ENCODE measurements around the gene ZBTB38.
A peak's percentile ranks its signal among the peaks of the same experiment; 100 is the strongest.

ZBTB38 gene

GRCh38 chr3:141368062-141368924 lies at the start of gene ZBTB38:
Gene ZBTB38 (plus strand): TSS chr3:141368504. CDS start chr3:141442389, 73,885 bp downstream.
- peak; percentile 85 for DNase-seq (ENCODE audit: low read depth)
- no peak for TF ChIP-seq CTCF (IDR thresholded peaks at IDR 0.05; ENCODE audit: insufficient read depth, low read depth, low read length, missing control alignments)
- peak within 1 kb of the TSS; percentile 83 for H3K4me3 ChIP-seq (ENCODE audit: low read depth, low read length)

DNA sequence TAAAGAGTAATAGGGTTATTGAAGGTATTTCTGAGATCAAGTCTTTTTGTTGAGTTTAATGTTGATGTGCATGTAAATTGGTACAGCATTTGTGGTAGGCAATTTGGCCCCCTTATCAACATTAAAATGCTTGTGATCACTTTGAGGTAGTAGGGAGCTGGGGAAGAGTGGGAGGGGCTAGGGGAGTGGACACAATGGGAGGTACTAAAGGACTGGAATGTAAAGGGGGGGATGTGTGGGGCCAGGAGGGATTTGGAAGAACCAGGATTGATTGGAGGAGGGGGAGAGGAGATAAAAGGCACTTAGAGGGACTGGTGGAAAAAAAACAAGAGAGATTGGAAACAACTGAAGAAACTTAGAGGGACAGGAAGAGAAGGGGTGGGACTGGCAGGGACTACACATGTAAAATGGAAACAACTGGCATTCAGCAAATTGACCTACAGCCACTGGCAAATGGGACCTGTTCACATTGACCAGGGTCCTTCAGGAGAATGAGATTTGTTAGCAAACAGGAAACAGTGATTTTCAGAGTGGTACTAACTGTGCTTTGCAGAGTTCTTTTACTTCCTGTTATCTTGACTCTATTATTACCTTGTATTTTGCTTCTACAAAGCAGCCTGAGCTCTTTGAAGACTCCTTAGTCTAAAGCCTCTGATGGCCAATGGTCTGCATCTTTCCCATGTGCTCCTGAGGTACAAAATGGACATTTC lies 47.8 kb upstream of the ZBTB38 start:
- no peak for DNase-seq (ENCODE audit: low read depth)
- H3K4me3 ChIP-seq (ENCODE audit: low read depth, low read length) = no peak overlapping the region
- no peak for TF ChIP-seq CTCF (IDR thresholded peaks at IDR 0.05; ENCODE audit: insufficient read depth, low read depth, low read length, missing control alignments)

GRCh38 chr3:141321109-141321497 lies 47.2 kb upstream of the ZBTB38 start:
- DNase-seq (ENCODE audit: low read depth) = no peak
- no peak overlapping the region for H3K4me3 ChIP-seq (ENCODE audit: low read depth, low read length)
- TF ChIP-seq CTCF (IDR thresholded peaks at IDR 0.05; ENCODE audit: insufficient read depth, low read depth, low read length, missing control alignments) = no peak

DNA sequence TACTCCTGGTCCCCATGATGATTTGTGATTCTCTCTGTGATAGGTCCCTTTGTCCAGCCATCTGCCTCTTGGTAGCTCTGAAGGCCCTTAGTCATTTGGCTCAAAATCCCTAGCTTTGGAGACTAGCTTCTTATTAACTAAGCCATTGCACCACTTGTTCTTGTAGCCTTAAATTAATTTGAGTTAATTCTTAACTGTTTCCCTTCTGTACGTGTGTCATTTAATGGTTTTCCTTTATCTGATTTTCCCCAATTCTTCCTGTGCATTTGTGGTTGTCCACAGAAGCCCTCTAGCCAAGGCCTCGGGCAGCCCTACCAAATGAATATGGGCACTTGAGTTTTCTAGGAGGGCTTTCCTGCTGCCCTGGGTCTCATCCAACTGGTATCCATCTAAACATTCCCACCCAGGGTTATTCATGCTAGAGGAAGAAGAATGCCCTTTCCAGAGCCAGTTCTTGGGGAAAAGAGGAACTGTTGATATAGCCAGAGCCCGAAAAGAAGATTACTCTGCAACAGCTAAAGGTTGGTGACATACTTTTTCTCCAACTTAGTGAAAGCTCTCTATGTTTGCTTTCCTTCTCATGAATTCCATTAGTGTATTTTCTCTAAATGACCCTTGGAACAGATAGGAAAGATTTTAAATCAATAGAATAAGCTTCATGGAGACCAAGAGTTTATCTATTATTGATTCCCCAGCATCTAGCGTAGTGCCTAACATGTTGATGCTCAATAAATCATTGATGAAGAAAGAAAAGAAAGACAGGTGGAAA lies 44.2 kb upstream of the ZBTB38 start:
- DNase-seq (ENCODE audit: low read depth) = no peak
- no peak overlapping the region for H3K4me3 ChIP-seq (ENCODE audit: low read depth, low read length)
- TF ChIP-seq CTCF (IDR thresholded peaks at IDR 0.05; ENCODE audit: insufficient read depth, low read depth, low read length, missing control alignments) = no peak

DNA sequence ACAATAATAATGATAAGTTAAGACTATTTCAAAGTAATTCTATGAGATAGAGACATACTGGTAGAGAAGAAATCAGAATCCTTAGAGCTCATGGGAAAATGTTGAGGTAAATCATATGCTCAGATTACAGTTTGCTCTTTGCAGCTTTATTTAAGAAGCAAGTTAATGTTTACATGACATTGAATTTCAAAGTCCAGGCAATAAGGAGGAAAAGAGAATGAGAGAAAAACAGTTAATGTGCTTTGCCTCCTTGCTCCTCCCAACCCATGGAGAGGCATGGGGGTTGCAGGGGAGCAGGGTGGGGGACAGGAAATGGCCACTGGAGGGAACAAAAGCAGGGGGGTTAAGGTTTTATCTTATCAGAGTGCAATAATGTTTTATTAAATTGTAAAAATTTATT lies 42.2 kb upstream of the ZBTB38 start:
- DNase-seq (ENCODE audit: low read depth) = no peak
- no peak for TF ChIP-seq CTCF (IDR thresholded peaks at IDR 0.05; ENCODE audit: insufficient read depth, low read depth, low read length, missing control alignments)
- H3K4me3 ChIP-seq (ENCODE audit: low read depth, low read length) = no peak overlapping the region

- no peak for TF ChIP-seq CTCF (IDR thresholded peaks at IDR 0.05; ENCODE audit: insufficient read depth, low read depth, low read length, missing control alignments)
Measured at GRCh38 chr3:141326626-141327025, 41.7 kb upstream of the ZBTB38 start.

More at GRCh38 chr3:141326626-141327025, 41.7 kb upstream of the ZBTB38 start:
- no peak for DNase-seq (ENCODE audit: low read depth)
- no peak overlapping the region for H3K4me3 ChIP-seq (ENCODE audit: low read depth, low read length)
